IMR-90 (cell line): ENCODE data around the gene SRRM2. TPM values are rescaled to one million over a fixed set of nuclear protein-coding genes. Genes with fewer than 3 reads are reported as not detected.

Source experiments
- ATAC-seq: fragments of 200-7000 bp; cut with Tn5 transposase; 2 replicates; pipeline ENCODE4 v1.9.1; 2020; ENCODE audit warnings: low read depth, mild to moderate bottlenecking, moderate library complexity
- BruUV-seq: library from RNA; stranded (reverse); fragments of 400-500 nt; replicated peaks from 2 replicates; lab custom pipeline; 2021; lab: Mats Ljungman, UMichigan
- CTCF ChIA-PET: fragments of 300-600 bp; formaldehyde crosslinking; extraction: SDS; loops from one replicate; lab custom pipeline; 2021; ENCODE audit warnings: antibody characterized with exemption; lab: Yijun Ruan, JAX
- POLR2A ChIA-PET: fragments of 300-600 bp; sonication (Branson Sonifier 250); formaldehyde crosslinking; loops from one replicate; lab custom pipeline; 2022; ENCODE audit warnings: antibody characterized with exemption; ENCODE audit not compliant: unreplicated experiment; lab: Charles Lee
- DNase-seq: peaks from one replicate; pipeline ENCODE4 v3.0.0; 2013
- H2AFZ ChIP-seq: replicated peaks from 2 replicates; pipeline ENCODE3; 2013; ENCODE audit warnings: low read length, mild to moderate bottlenecking; ENCODE audit not compliant: poor library complexity
- H2AK5ac ChIP-seq: 2 replicates; pipeline ENCODE4 v1.6.1; 2013; ENCODE audit warnings: low read depth, low read length, inconsistent platforms
- H2AK9ac ChIP-seq: replicated peaks from 2 replicates; pipeline ENCODE3; 2013; ENCODE audit warnings: mild to moderate bottlenecking, low read depth, low read length, moderate library complexity; ENCODE audit not compliant: poor library complexity
- H2BK120ac ChIP-seq: 2 replicates; pipeline ENCODE4 v1.6.1; 2013; ENCODE audit warnings: low read depth, low read length, inconsistent platforms
- H2BK15ac ChIP-seq: 3 replicates; pipeline ENCODE4 v1.6.1; 2013; ENCODE audit warnings: low read depth, low read length, inconsistent platforms
- H2BK20ac ChIP-seq: 2 replicates; pipeline ENCODE4 v1.6.1; 2013; ENCODE audit warnings: low read depth, mild to moderate bottlenecking, inconsistent platforms, low read length, moderate library complexity
- H2BK5ac ChIP-seq: 2 replicates; pipeline ENCODE4 v1.6.1; 2013; ENCODE audit warnings: mild to moderate bottlenecking, low read depth, low read length, inconsistent platforms; ENCODE audit not compliant: poor library complexity, severe bottlenecking
- H3K14ac ChIP-seq: replicated peaks from 2 replicates; pipeline ENCODE4 v1.6.1; 2013; ENCODE audit warnings: low read depth, low read length, inconsistent platforms
- H3K18ac ChIP-seq: 2 replicates; pipeline ENCODE4 v1.6.1; 2013; ENCODE audit warnings: low read depth, low read length, control low read depth
- H3K23ac ChIP-seq: 2 replicates; pipeline ENCODE4 v1.6.1; 2013; ENCODE audit warnings: low read depth, low read length, inconsistent platforms
- H3K27ac ChIP-seq: 2 replicates; pipeline ENCODE4 v1.5.1; 2013; ENCODE audit warnings: mild to moderate bottlenecking, control low read depth, low read length; ENCODE audit not compliant: insufficient read depth
- H3K27me3 ChIP-seq: 2 replicates; pipeline ENCODE4 v1.6.1; 2013; ENCODE audit warnings: low read length; ENCODE audit not compliant: control insufficient read depth, insufficient read depth
- H3K36me3 ChIP-seq: 2 replicates; pipeline ENCODE4 v1.6.1; 2013; ENCODE audit warnings: low read length, mixed read lengths; ENCODE audit not compliant: control insufficient read depth, insufficient read depth
- H3K4ac ChIP-seq: 2 replicates; pipeline ENCODE4 v1.6.1; 2013; ENCODE audit warnings: low read depth, low read length, inconsistent platforms
- H3K4me1 ChIP-seq: 2 replicates; pipeline ENCODE4 v1.6.1; 2013; ENCODE audit warnings: low read length, mixed read lengths; ENCODE audit not compliant: control insufficient read depth, insufficient read depth
- H3K4me2 ChIP-seq: 2 replicates; pipeline ENCODE4 v1.6.1; 2013; ENCODE audit warnings: low read depth, mild to moderate bottlenecking, control low read depth, low read length, moderate library complexity
- H3K4me3 ChIP-seq: 2 replicates; pipeline ENCODE4 v1.5.1; 2013; ENCODE audit warnings: low read depth, mild to moderate bottlenecking, control low read depth, low read length, moderate library complexity; ENCODE audit not compliant: insufficient read depth
- H3K56ac ChIP-seq: 2 replicates; pipeline ENCODE4 v1.6.1; 2013; ENCODE audit warnings: low read length, inconsistent platforms; ENCODE audit not compliant: insufficient read depth; ENCODE audit errors: extremely low read depth
- H3K79me1 ChIP-seq, 2 experiments: 2 replicates each; pipeline ENCODE4 v1.6.1; 2013; ENCODE audit warnings: low read length in 2 of 2, inconsistent platforms in 1 of 2, low read depth in 1 of 2
- H3K9ac ChIP-seq: 2 replicates; pipeline ENCODE4 v1.6.1; 2013; ENCODE audit warnings: low read depth, low read length, control low read depth
- H3K9me1 ChIP-seq: 2 replicates; pipeline ENCODE4 v1.6.1; 2013; ENCODE audit warnings: low read length, inconsistent platforms; ENCODE audit not compliant: insufficient read depth
- H3K9me3 ChIP-seq: 2 replicates; pipeline ENCODE4 v1.6.1; 2013; ENCODE audit warnings: low read length; ENCODE audit not compliant: control insufficient read depth, insufficient read depth
- H4K20me1 ChIP-seq: 2 replicates; pipeline ENCODE4 v1.6.1; 2013; ENCODE audit warnings: low read length, inconsistent platforms; ENCODE audit not compliant: insufficient read depth
- H4K5ac ChIP-seq: 2 replicates; pipeline ENCODE4 v1.6.1; 2013; ENCODE audit warnings: mild to moderate bottlenecking, low read depth, low read length, control low read depth
- H4K8ac ChIP-seq, 2 experiments: 2 replicates each; pipeline ENCODE4 v1.6.1; 2013; ENCODE audit warnings: low read depth in 2 of 2, low read length in 2 of 2, control low read depth in 1 of 2, inconsistent platforms in 1 of 2
- H4K91ac ChIP-seq: 2 replicates; pipeline ENCODE4 v1.6.1; 2013; ENCODE audit warnings: low read depth, low read length, inconsistent platforms; ENCODE audit not compliant: insufficient read depth
- BHLHE40 ChIP-seq: fragments of 150-350 bp; IDR thresholded peaks from 2 replicates; pipeline ENCODE4 v1.6.1; 2016; ENCODE audit warnings: mild to moderate bottlenecking, low read depth, low read length
- CEBPB ChIP-seq: IDR thresholded peaks from 2 replicates; pipeline ENCODE4 v1.6.1; 2012; ENCODE audit warnings: low read depth, low read length, improper control_type of control experiment
- CHD1 ChIP-seq: IDR thresholded peaks from 2 replicates; pipeline ENCODE4 v1.6.1; 2012; ENCODE audit warnings: low read depth, low read length, improper control_type of control experiment
- CTCF ChIP-seq: conservative IDR thresholded peaks from 2 replicates; pipeline ENCODE4 v1.5.1; 2012; ENCODE audit warnings: mild to moderate bottlenecking, low read depth, low read length, improper control_type of control experiment
- ELK1 ChIP-seq: fragments of 150-350 bp; IDR thresholded peaks from 2 replicates; pipeline ENCODE4 v1.6.1; 2016; ENCODE audit warnings: low read depth, mild to moderate bottlenecking, low read length, moderate library complexity, borderline replicate concordance
- MAZ ChIP-seq: IDR thresholded peaks from 2 replicates; pipeline ENCODE4 v1.6.1; 2012; ENCODE audit warnings: low read depth, mild to moderate bottlenecking, low read length, improper control_type of control experiment, moderate library complexity, borderline replicate concordance
- MXI1 ChIP-seq: IDR thresholded peaks from 2 replicates; pipeline ENCODE4 v1.6.1; 2012; ENCODE audit warnings: low read depth, mild to moderate bottlenecking, low read length, moderate library complexity, borderline replicate concordance
- NFE2L2 ChIP-seq: fragments of 150-350 bp; IDR thresholded peaks from 2 replicates; pipeline ENCODE4 v1.6.1; 2016; ENCODE audit warnings: low read depth, mild to moderate bottlenecking, low read length
- POLR2A ChIP-seq: IDR thresholded peaks from 2 replicates; pipeline ENCODE4 v1.6.1; 2012; ENCODE audit warnings: mild to moderate bottlenecking, low read depth, low read length
- RAD21 ChIP-seq: IDR thresholded peaks from 2 replicates; pipeline ENCODE4 v1.6.1; 2012; ENCODE audit warnings: low read length, improper control_type of control experiment
- RFX5 ChIP-seq: IDR thresholded peaks from 2 replicates; pipeline ENCODE4 v1.8.0; 2012; ENCODE audit warnings: low read depth, mild to moderate bottlenecking, low read length, moderate library complexity
- USF2 ChIP-seq: fragments of 150-350 bp; IDR thresholded peaks from 2 replicates; pipeline ENCODE4 v1.6.1; 2017; ENCODE audit warnings: mild to moderate bottlenecking, antibody characterized with exemption, low read length, low read depth
- WGBS, 2 experiments: methylation state at CpG; one replicate each; pipeline versions ENCODE4 v1.1.5 to v1.1.7; 2013; ENCODE audit warnings: missing lambda C conversion rate in 2 of 2; ENCODE audit not compliant: insufficient read length in 1 of 2; ENCODE audit errors: extremely low coverage in 2 of 2; 5-methylcytosine and 5-hydroxymethylcytosine counted together
- dilution Hi-C: fragments of 300-500 bp; cut with HindIII; formaldehyde crosslinking; loops from one replicate; pipeline ENCODE4 v1.14.3; 2018; ENCODE audit warnings: low sequenced_read_pairs; ENCODE audit not compliant: unreplicated experiment
- in situ Hi-C: fragments of 300-500 bp; cut with MboI; formaldehyde crosslinking; loops from 3 replicates; pipeline ENCODE4 v1.14.3; 2019; ENCODE audit warnings: low sequenced_read_pairs, inconsistent platforms, mixed read lengths
- intact Hi-C: fragments of 100-400 bp; cut with micrococcal nuclease; formaldehyde crosslinking; loops from 2 replicates; pipeline ENCODE4 v1.10.0; 2022
- polyA plus RNA-seq, 3 experiments: library from polyadenylated mRNA; depleted of rRNA; stranded (reverse); fragments of >200 nt; gene quantifications; 2 replicates each; pipeline ENCODE4 v1.2.3, GENCODE V29; 2012; ENCODE audit warnings: low replicate concordance in 1 of 3
- total RNA-seq: library from RNA; depleted of rRNA; stranded (reverse); fragments of >200 nt; gene quantifications from 2 replicates; pipeline ENCODE4 v1.2.3, GENCODE V29; 2012

SRRM2 gene
- total and polyA plus RNA-seq, 2 of the 4 experiments (the other 2 are of a cell fraction) = 20.3 to 300 TPM

GRCh38 chr16:2790631-2791030, 38.2 kb downstream of the SRRM2 start:
- no peak overlapping the region for H3K4ac ChIP-seq
- dilution Hi-C loops (no loop called here), intact Hi-C loops (loop anchor here (5.0 kb wide), 1 partner anchor 47 kb away; no protein-coding TSS in a partner anchor), in situ Hi-C loops (no loop called here)
- H2AFZ ChIP-seq = no peak overlapping the region
- no peak overlapping the region for H2AK9ac ChIP-seq
- no peak overlapping the region for H2BK15ac ChIP-seq
- no peaks in the 10 kb centered on the region for H3K4me1 ChIP-seq
- H4K8ac ChIP-seq = no peak overlapping the region
- H4K20me1 ChIP-seq = no peaks in the 10 kb centered on the region
- H3K9ac ChIP-seq = no peak overlapping the region
- no peak overlapping the region for H3K14ac ChIP-seq
- no peak overlapping the region for H2BK120ac ChIP-seq
- DNase-seq = no peak
- no peaks in the 10 kb centered on the region for H3K9me3 ChIP-seq
- no peak overlapping the region for H2BK20ac ChIP-seq
- no peak overlapping the region for H3K4me2 ChIP-seq
- H3K23ac ChIP-seq = no peak overlapping the region
- no peak overlapping the region for H3K4me3 ChIP-seq
- H2AK5ac ChIP-seq = no peak overlapping the region
- ATAC-seq = no peak
- H3K36me3 ChIP-seq = no peaks in the 10 kb centered on the region
- CTCF ChIA-PET = no interaction called here
- no peak overlapping the region for H4K91ac ChIP-seq
- POLR2A ChIA-PET = no interaction called here
- no CpG with 5 or more reads among the region's 5 CpGs for WGBS, 2 experiments
- no peak overlapping the region for H3K56ac ChIP-seq
- no peak overlapping the region for H3K27ac ChIP-seq
- H2BK5ac ChIP-seq = no peak overlapping the region
- H3K79me1 ChIP-seq = no peaks in the 10 kb centered on the region
- H3K27me3 ChIP-seq = peaks cover 54% of the 10 kb centered on the region
- H3K9me1 ChIP-seq = no peaks in the 10 kb centered on the region
- no peak overlapping the region for H4K5ac ChIP-seq
- BruUV-seq = no TSS peak
- H3K18ac ChIP-seq = no peak overlapping the region
- TF ChIP-seq BHLHE40 (no peak), CHD1 (no peak), RFX5 (no peak), CEBPB (no peak), RAD21 (no peak), MAZ (no peak), CTCF (no peak), ELK1 (no peak), USF2 (no peak), MXI1 (no peak), NFE2L2 (no peak), POLR2A (no peak)
